ENCODE results near the gene LHX6. TPM values are rescaled to one million over a fixed set of nuclear protein-coding genes. Genes with fewer than 3 reads are reported as not detected.

Gene LHX6
- total and polyA plus RNA-seq, 2 experiments from 2014 or later = 1.0 to 1.2 TPM

- Histone ChIP-seq H3K79me2 (replicated peaks; ENCODE audit: insufficient read depth) (no peaks in the 10 kb centered on the region), H3K36me3 (ENCODE audit: insufficient read depth) (no peaks in the 10 kb centered on the region), H3K9me2 (ENCODE audit: insufficient read depth) (0 out of 2 replicates have a peak, but pooled peaks cover 5% of the 10 kb centered on the region), H4K20me1 (replicated peaks; ENCODE audit: insufficient read depth) (no peaks in the 10 kb centered on the region), H3K4me1 (ENCODE audit: insufficient read depth) (peaks cover 13% of the 10 kb centered on the region), H3F3A (replicated peaks; ENCODE audit: low read depth) (no peaks in the 10 kb centered on the region), H3K27me3 (ENCODE audit: insufficient read depth) (no peaks in the 10 kb centered on the region), H3K27ac (ENCODE audit: low read depth) (peak overlapping the region; percentile 24; the same call in 1 of the 2 replicates), H3K4me3 (no peak overlapping the region), H3K4me2 (peak overlapping the region; percentile 46), H2AFZ (0 out of 2 replicates have a peak overlapping the region, but pooled peaks have one; percentile 1)
- ATAC-seq (no peak), DNase-seq (ENCODE audit: low spot score) (no peak)
- 0 out of 3 replicates have a peak overlapping the region, but pooled peaks have one; percentile 8 for H3K4me3 Mint-ChIP-seq
- H3K36me3 Mint-ChIP-seq (ENCODE audit: low read depth) = no peaks in the 10 kb centered on the region; the same call in 2 of the 3 replicates
- peaks cover 4% of the 10 kb centered on the region for H3K27me3 Mint-ChIP-seq (ENCODE audit: insufficient read depth, low read depth, poor library complexity)
- no peak overlapping the region for H3K27ac Mint-ChIP-seq
- TF ChIP-seq ZNF331 (CRISPR knock-in tag; IDR thresholded peaks at IDR 0.05; ENCODE audit: low read depth) (no peak), CTCF (conservative IDR thresholded peaks at IDR 0.05; ENCODE audit: low read depth in 2 of 2) (no peak), CREB1 (CRISPR knock-in tag; IDR thresholded peaks at IDR 0.05; ENCODE audit: low read depth) (no peak), NANOG (IDR thresholded peaks at IDR 0.05; ENCODE audit: borderline replicate concordance) (no peak), REST (IDR thresholded peaks at IDR 0.05; ENCODE audit: unreplicated experiment) (no peak), EZH2phosphoT487 (IDR thresholded peaks at IDR 0.05; ENCODE audit: unreplicated experiment) (no peak), ZNF462 (CRISPR knock-in tag; IDR thresholded peaks at IDR 0.05) (no peak), POLR2AphosphoS5 (IDR thresholded peaks at IDR 0.05; ENCODE audit: low read depth) (no peak), JUNB (IDR thresholded peaks at IDR 0.05; ENCODE audit: unreplicated experiment) (no peak), ZNF114 (CRISPR knock-in tag; IDR thresholded peaks at IDR 0.05) (no peak), STAT1 (IDR thresholded peaks at IDR 0.05; ENCODE audit: unreplicated experiment) (no peak), EZH2 (IDR thresholded peaks at IDR 0.05; ENCODE audit: low read depth, unreplicated experiment) (no peak), ETS1 (IDR thresholded peaks at IDR 0.05) (no peak)
- peaks cover 17% of the 10 kb centered on the region for H3K4me1 Mint-ChIP-seq
- H3K9me3 Mint-ChIP-seq = no peaks in the 10 kb centered on the region
Measured at GRCh38 chr9:122204491-122204890, 24.3 kb downstream of the LHX6 start.

Data from GM23338 (cell line).